H9 (cell line): Measurements from ENCODE around the gene NECTIN4. TPM values are rescaled to one million over a fixed set of nuclear protein-coding genes. Genes with fewer than 3 reads are reported as not detected.

Experiments used
- DNase-seq: peaks from one replicate; pipeline ENCODE4 v3.0.0-alpha.2; 2017
- H2AFZ ChIP-seq: one replicate; pipeline ENCODE4 v1.6.1; 2013; ENCODE audit warnings: mild to moderate bottlenecking, low read length, control low read depth, moderate library complexity
- H2AK5ac ChIP-seq: 2 replicates; pipeline ENCODE4 v1.6.1; 2013; ENCODE audit warnings: low read length, control low read depth, mixed read lengths; ENCODE audit not compliant: insufficient read length
- H2BK120ac ChIP-seq: one replicate; pipeline ENCODE4 v1.6.1; 2013; ENCODE audit warnings: low read depth, mild to moderate bottlenecking, low read length, control low read depth, inconsistent platforms; ENCODE audit not compliant: poor library complexity, severe bottlenecking
- H2BK12ac ChIP-seq: 2 replicates; pipeline ENCODE4 v1.6.1; 2013; ENCODE audit warnings: low read length, control low read depth, mixed read lengths, low read depth; ENCODE audit not compliant: insufficient read length
- H2BK15ac ChIP-seq: 2 replicates; pipeline ENCODE4 v1.6.1; 2013; ENCODE audit warnings: low read depth, low read length, control low read depth
- H2BK20ac ChIP-seq: one replicate; pipeline ENCODE4 v1.6.1; 2013; ENCODE audit warnings: low read depth, mild to moderate bottlenecking, low read length, control low read depth, inconsistent platforms; ENCODE audit not compliant: poor library complexity, severe bottlenecking
- H2BK5ac ChIP-seq: 2 replicates; pipeline ENCODE4 v1.6.1; 2013; ENCODE audit warnings: low read length, control low read depth, mixed read lengths; ENCODE audit not compliant: insufficient read length
- H3K14ac ChIP-seq: 2 replicates; pipeline ENCODE4 v1.6.1; 2013; ENCODE audit warnings: low read length, control low read depth; ENCODE audit not compliant: insufficient read depth
- H3K18ac ChIP-seq: 2 replicates; pipeline ENCODE4 v1.6.1; 2013; ENCODE audit warnings: low read depth, mild to moderate bottlenecking, mixed read lengths, low read length, control low read depth; ENCODE audit not compliant: insufficient read length
- H3K23ac ChIP-seq: 2 replicates; pipeline ENCODE4 v1.6.1; 2013; ENCODE audit warnings: low read length, control low read depth, mixed read lengths, low read depth; ENCODE audit not compliant: insufficient read length
- H3K23me2 ChIP-seq: 2 replicates; pipeline ENCODE4 v1.6.1; 2013; ENCODE audit warnings: low read depth, mild to moderate bottlenecking, mixed read lengths, low read length, control low read depth; ENCODE audit not compliant: insufficient read length, poor library complexity, severe bottlenecking
- H3K27ac ChIP-seq: 2 replicates; pipeline ENCODE4 v1.5.1; 2013; ENCODE audit warnings: low read length, control low read depth, mixed read lengths, low read depth; ENCODE audit not compliant: insufficient read length
- H3K27me3 ChIP-seq: 2 replicates; pipeline ENCODE4 v1.6.1; 2013; ENCODE audit warnings: low read length, control low read depth, inconsistent platforms; ENCODE audit not compliant: insufficient read depth
- H3K4ac ChIP-seq: 2 replicates; pipeline ENCODE4 v1.6.1; 2013; ENCODE audit warnings: low read depth, mild to moderate bottlenecking, control low read depth, inconsistent platforms, low read length, moderate library complexity
- H3K4me1 ChIP-seq: 2 replicates; pipeline ENCODE4 v1.6.1; 2013; ENCODE audit warnings: low read length, control low read depth, inconsistent platforms; ENCODE audit not compliant: insufficient read depth
- H3K4me2 ChIP-seq: 2 replicates; pipeline ENCODE4 v1.6.1; 2013; ENCODE audit warnings: low read length, control low read depth, mixed read lengths; ENCODE audit not compliant: insufficient read length, insufficient read depth
- H3K56ac ChIP-seq: 2 replicates; pipeline ENCODE4 v1.6.1; 2013; ENCODE audit warnings: low read depth, mild to moderate bottlenecking, mixed read lengths, low read length, control low read depth; ENCODE audit not compliant: insufficient read length
- H3K79me1 ChIP-seq: 2 replicates; pipeline ENCODE4 v1.6.1; 2013; ENCODE audit warnings: low read depth, mild to moderate bottlenecking, moderate library complexity, low read length, control low read depth, inconsistent platforms; ENCODE audit not compliant: insufficient read depth, poor library complexity, severe bottlenecking
- H3K79me2 ChIP-seq: 2 replicates; pipeline ENCODE4 v1.6.1; 2013; ENCODE audit warnings: low read length, control low read depth, inconsistent platforms; ENCODE audit not compliant: insufficient read depth
- H3K9ac ChIP-seq: 2 replicates; pipeline ENCODE4 v1.6.1; 2013; ENCODE audit warnings: low read length, control low read depth, mixed read lengths; ENCODE audit not compliant: insufficient read length; ENCODE audit errors: extremely low read depth
- H3K9me3 ChIP-seq: one replicate; pipeline ENCODE4 v1.6.1; 2013; ENCODE audit warnings: low read depth, low read length, inconsistent platforms; ENCODE audit not compliant: control insufficient read depth
- H3T11ph ChIP-seq: one replicate; pipeline ENCODE4 v1.6.1; 2013; ENCODE audit warnings: mild to moderate bottlenecking, low read length, control low read depth, inconsistent platforms
- H4K20me1 ChIP-seq: one replicate; pipeline ENCODE4 v1.6.1; 2013; ENCODE audit not compliant: control insufficient read depth, insufficient read length, insufficient read depth
- H4K5ac ChIP-seq: 2 replicates; pipeline ENCODE4 v1.6.1; 2013; ENCODE audit warnings: low read depth, mild to moderate bottlenecking, mixed read lengths, low read length, control low read depth; ENCODE audit not compliant: insufficient read length
- H4K8ac ChIP-seq: replicated peaks from 2 replicates; pipeline ENCODE4 v1.6.1; 2013; ENCODE audit warnings: low read length, control low read depth, mixed read lengths, low read depth; ENCODE audit not compliant: insufficient read length
- H4K91ac ChIP-seq: 2 replicates; pipeline ENCODE4 v1.6.1; 2013; ENCODE audit warnings: low read depth, mild to moderate bottlenecking, moderate library complexity, mixed read lengths, low read length, control low read depth; ENCODE audit not compliant: insufficient read length
- H3K27ac Mint-ChIP-seq, 3 experiments: 2 replicates in 2 of 3; 3 replicates in 1 of 3; pipeline ENCODE4 v1.8.0; 2020 to 2021; ENCODE audit warnings: mixed read lengths in 3 of 3, mild to moderate bottlenecking in 1 of 3, moderate library complexity in 1 of 3
- H3K27me3 Mint-ChIP-seq: 2 replicates; pipeline ENCODE4 v1.8.0; 2021; ENCODE audit warnings: low read depth, mild to moderate bottlenecking, moderate library complexity, mixed read lengths
- H3K36me3 Mint-ChIP-seq, 3 experiments: 2 replicates in 2 of 3; 3 replicates in 1 of 3; pipeline ENCODE4 v1.8.0; 2020 to 2021; ENCODE audit warnings: low read depth in 3 of 3, mixed read lengths in 3 of 3; ENCODE audit not compliant: insufficient read depth in 1 of 3
- H3K4me1 Mint-ChIP-seq, 2 experiments: 2 replicates each; pipeline ENCODE4 v1.8.0; 2020; ENCODE audit warnings: mixed read lengths in 2 of 2
- H3K4me3 Mint-ChIP-seq, 2 experiments: 2 replicates in 1 of 2; 3 replicates in 1 of 2; pipeline ENCODE4 v1.8.0; 2020 to 2021; ENCODE audit warnings: mild to moderate bottlenecking in 2 of 2, mixed read lengths in 2 of 2, moderate library complexity in 1 of 2
- H3K9me3 Mint-ChIP-seq, 2 experiments: 2 replicates in 1 of 2; 3 replicates in 1 of 2; pipeline ENCODE4 v1.8.0; 2020; ENCODE audit warnings: mild to moderate bottlenecking in 2 of 2, mixed read lengths in 2 of 2, moderate library complexity in 1 of 2
- WGBS: extraction: QIAGEN DNeasy Blood & Tissue Kit; methylation state at CpG from one replicate; pipeline ENCODE4 v1.1.7; 2013; ENCODE audit warnings: missing lambda C conversion rate, low lambda C conversion rate, mixed read lengths; ENCODE audit not compliant: insufficient read length; ENCODE audit errors: extremely low coverage; 5-methylcytosine and 5-hydroxymethylcytosine counted together
- total RNA-seq: library from RNA; stranded (reverse); gene quantifications from 2 replicates; pipeline ENCODE4 v1.2.1, GENCODE V29; 2021
- TF ChIP-seq, protein P1 (sequence below): fragments of 200-600 bp; sonication (generic); conservative IDR thresholded peaks from 3 replicates; pipeline ENCODE4 v1.8.0; 2021; ENCODE audit warnings: antibody characterized with exemption, mild to moderate bottlenecking

Gene NECTIN4
- total RNA-seq, 1 experiment from 2014 or later, result 0.33 TPM

GRCh38 chr1:161081519-161081918 lies 7.8 kb downstream of the NECTIN4 start:
- WGBS, result no CpG with 5 or more reads among the region's 5 CpGs
- no peak overlapping the region for H3K4ac ChIP-seq
- no peak overlapping the region for H2BK15ac ChIP-seq
- Mint-ChIP-seq H3K4me1 (peaks cover 48% of the 10 kb centered on the region in 2 experiments), H3K4me3 (no peak overlapping the region), H3K36me3 (no peaks in the 10 kb centered on the region), H3K27me3 (no peaks in the 10 kb centered on the region; the same call in 1 of the 2 replicates), H3K27ac (no peak overlapping the region), H3K9me3 (no peaks in the 10 kb centered on the region)
- no peak overlapping the region for H2AK5ac ChIP-seq
- no peak overlapping the region for H3K14ac ChIP-seq
- no peak overlapping the region for H3K18ac ChIP-seq
- H3K23ac ChIP-seq, result no peak overlapping the region
- H3K4me1 ChIP-seq, result no peaks in the 10 kb centered on the region
- no peak overlapping the region for H2BK20ac ChIP-seq
- no peak overlapping the region for H3T11ph ChIP-seq
- H3K27ac ChIP-seq, result no peak overlapping the region
- H4K91ac ChIP-seq, result no peak overlapping the region
- H4K8ac ChIP-seq, result no peak overlapping the region
- H3K9me3 ChIP-seq, result no peaks in the 10 kb centered on the region
- H3K79me2 ChIP-seq, result no peaks in the 10 kb centered on the region
- no peak overlapping the region for H3K4me2 ChIP-seq
- no peak overlapping the region for H2BK5ac ChIP-seq
- H3K9ac ChIP-seq, result no peak overlapping the region
- DNase-seq, result no peak
- H3K79me1 ChIP-seq, result no peaks in the 10 kb centered on the region
- no peaks in the 10 kb centered on the region for H4K20me1 ChIP-seq
- no peak overlapping the region for H2AFZ ChIP-seq
- H2BK12ac ChIP-seq, result no peak overlapping the region
- H3K56ac ChIP-seq, result no peak overlapping the region
- TF ChIP-seq, protein P1, sequence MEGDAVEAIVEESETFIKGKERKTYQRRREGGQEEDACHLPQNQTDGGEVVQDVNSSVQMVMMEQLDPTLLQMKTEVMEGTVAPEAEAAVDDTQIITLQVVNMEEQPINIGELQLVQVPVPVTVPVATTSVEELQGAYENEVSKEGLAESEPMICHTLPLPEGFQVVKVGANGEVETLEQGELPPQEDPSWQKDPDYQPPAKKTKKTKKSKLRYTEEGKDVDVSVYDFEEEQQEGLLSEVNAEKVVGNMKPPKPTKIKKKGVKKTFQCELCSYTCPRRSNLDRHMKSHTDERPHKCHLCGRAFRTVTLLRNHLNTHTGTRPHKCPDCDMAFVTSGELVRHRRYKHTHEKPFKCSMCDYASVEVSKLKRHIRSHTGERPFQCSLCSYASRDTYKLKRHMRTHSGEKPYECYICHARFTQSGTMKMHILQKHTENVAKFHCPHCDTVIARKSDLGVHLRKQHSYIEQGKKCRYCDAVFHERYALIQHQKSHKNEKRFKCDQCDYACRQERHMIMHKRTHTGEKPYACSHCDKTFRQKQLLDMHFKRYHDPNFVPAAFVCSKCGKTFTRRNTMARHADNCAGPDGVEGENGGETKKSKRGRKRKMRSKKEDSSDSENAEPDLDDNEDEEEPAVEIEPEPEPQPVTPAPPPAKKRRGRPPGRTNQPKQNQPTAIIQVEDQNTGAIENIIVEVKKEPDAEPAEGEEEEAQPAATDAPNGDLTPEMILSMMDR, result no peak
- H3K23me2 ChIP-seq, result no peaks in the 10 kb centered on the region
- H3K27me3 ChIP-seq, result no peaks in the 10 kb centered on the region
- no peak overlapping the region for H4K5ac ChIP-seq
- no peak overlapping the region for H2BK120ac ChIP-seq
